GM12864 (cell line): ENCODE results near the gene TIMM8A.
"Not testable (repeated sequence)": the region's sequence is repeated elsewhere in the genome, so short reads cannot be mapped to it uniquely, and the experiment has no call there.

ENCODE experiments used
- DNase-seq: peaks from one replicate; pipeline ENCODE4 v3.0.0-alpha.2; 2011; ENCODE audit warnings: low read depth
- H3K4me3 ChIP-seq: 2 replicates; pipeline ENCODE4 v1.5.1; 2011; ENCODE audit warnings: mild to moderate bottlenecking, low read depth, low read length, control low read depth
- CTCF ChIP-seq: IDR thresholded peaks from 2 replicates; pipeline ENCODE4 v1.5.1; 2011; ENCODE audit warnings: low read depth, mild to moderate bottlenecking, moderate library complexity, low read length, control low read depth, inconsistent platforms; ENCODE audit errors: missing control alignments

The TIMM8A gene

GRCh38 chrX:101360390-101360789 is 11.8 kb upstream of the TIMM8A start:
- TF ChIP-seq CTCF, result no peak
- DNase-seq, result no peak
- H3K4me3 ChIP-seq, result no peak overlapping the region

- H3K4me3 ChIP-seq, result no peak overlapping the region
- TF ChIP-seq CTCF, result no peak
- DNase-seq, result no peak
Observed at GRCh38 chrX:101359966-101360365, 11.4 kb upstream of the TIMM8A start.

GRCh38 chrX:101357166-101357795 is 8.7 kb upstream of the TIMM8A start:
- peak; percentile 44 for TF ChIP-seq CTCF
- no peak overlapping the region for H3K4me3 ChIP-seq
- no peak for DNase-seq

- TF ChIP-seq CTCF, result no peak
- H3K4me3 ChIP-seq, result peak overlapping the region; percentile 80
- DNase-seq, result no peak
Observed at GRCh38 chrX:101349193-101349562, 636 bp upstream of the TIMM8A start.

GRCh38 chrX:101347859-101348451 is 587 bp downstream of the TIMM8A start:
- no peak for DNase-seq
- TF ChIP-seq CTCF, result no peak

GRCh38 chrX:101337776-101338271 is 10.7 kb downstream of the TIMM8A start:
- DNase-seq, result no peak
- TF ChIP-seq CTCF, result no peak
- H3K4me3 ChIP-seq, result no peak overlapping the region

More at GRCh38 chrX:101347859-101348451, 587 bp downstream of the TIMM8A start:
- peak overlapping the region; percentile 80 for H3K4me3 ChIP-seq

- not testable (repeated sequence) for H3K4me3 ChIP-seq, DNase-seq
Observed at GRCh38 chrX:101334310-101334709, 14.2 kb downstream of the TIMM8A start.

GRCh38 chrX:101326600-101326999 is 21.9 kb downstream of the TIMM8A start:
- not testable (repeated sequence) for DNase-seq, H3K4me3 ChIP-seq
